Skeletal muscle cell (primary cell): ENCODE results near the gene VPS33B.
A peak's percentile ranks its signal among the peaks of the same experiment; 100 is the strongest.
"Not testable (repeated sequence)": the region's sequence is repeated elsewhere in the genome, so short reads cannot be mapped to it uniquely, and the experiment has no call there.

Experiments
- DNase-seq: peaks from one replicate; pipeline ENCODE4 v3.0.0-alpha.2; 2010; ENCODE audit warnings: low read depth
- H3K4me3 ChIP-seq: 2 replicates; pipeline ENCODE4 v1.5.1; 2011; ENCODE audit warnings: low read depth, mild to moderate bottlenecking, control low read depth, low read length, moderate library complexity

The VPS33B gene

DNA sequence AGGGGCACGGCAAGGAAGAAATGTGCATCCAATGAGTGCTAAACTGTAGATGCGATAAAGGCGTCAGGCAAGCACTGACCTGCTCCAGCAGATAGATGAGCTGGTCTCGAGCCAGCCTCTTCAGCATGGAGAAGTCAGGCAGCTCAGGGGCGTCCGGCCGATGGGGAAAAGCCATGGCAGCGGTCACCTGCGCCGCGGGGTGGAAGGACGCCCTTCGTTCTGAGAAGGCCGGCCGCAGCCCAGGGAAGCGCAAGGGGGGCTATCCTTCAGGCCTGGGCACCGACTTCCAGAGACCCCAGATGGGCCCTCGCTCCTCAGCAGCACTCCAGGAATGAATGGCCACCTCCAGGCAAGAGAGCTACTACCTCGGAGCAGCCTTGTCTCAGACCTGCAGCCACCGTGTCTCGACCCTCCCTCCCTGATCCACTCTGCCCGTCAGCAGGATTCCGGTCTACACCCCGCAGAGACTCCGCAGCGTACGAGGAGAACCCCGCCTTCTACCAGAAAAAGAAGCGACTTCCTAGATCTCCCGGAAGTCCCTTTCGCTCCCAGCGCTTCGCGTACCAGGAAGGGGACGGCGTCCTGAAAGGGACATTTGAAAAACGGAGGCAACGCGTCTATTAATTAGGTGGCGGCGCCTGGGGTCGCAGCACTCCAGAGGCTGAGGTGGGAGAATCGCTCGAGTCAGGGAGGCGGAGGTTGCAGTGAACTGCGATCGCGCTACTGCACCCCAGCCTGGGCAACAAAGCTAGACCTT, at the start of gene VPS33B:
TSS of gene VPS33B (minus strand) at position 520 of the 757 bp plus-strand sequence. CDS start at position 175, 345 bp downstream.
- H3K4me3 ChIP-seq, result peak within 1 kb of the TSS; percentile 98
- DNase-seq, result peak; percentile 44

DNA sequence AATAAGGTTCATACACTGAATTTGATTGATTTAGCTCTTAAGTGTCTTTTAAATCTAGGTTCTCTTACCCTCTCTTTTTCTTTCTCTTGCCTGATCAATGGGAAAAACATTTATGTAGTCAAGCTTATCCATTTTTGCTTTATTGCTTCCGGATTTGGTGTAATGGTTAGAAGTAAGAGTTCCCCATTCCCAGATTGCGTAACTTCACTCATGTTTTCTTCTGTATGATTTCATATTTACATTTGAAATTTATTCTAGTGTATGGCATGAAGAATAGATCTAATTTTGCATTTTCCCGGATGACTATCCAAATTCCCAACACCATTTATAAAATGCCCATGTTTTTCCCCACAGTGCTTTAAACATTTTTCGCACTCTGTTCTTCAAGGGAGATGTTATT, 49.8 kb upstream of the VPS33B start:
- H3K4me3 ChIP-seq, result no peak overlapping the region
- DNase-seq, result no peak

DNA sequence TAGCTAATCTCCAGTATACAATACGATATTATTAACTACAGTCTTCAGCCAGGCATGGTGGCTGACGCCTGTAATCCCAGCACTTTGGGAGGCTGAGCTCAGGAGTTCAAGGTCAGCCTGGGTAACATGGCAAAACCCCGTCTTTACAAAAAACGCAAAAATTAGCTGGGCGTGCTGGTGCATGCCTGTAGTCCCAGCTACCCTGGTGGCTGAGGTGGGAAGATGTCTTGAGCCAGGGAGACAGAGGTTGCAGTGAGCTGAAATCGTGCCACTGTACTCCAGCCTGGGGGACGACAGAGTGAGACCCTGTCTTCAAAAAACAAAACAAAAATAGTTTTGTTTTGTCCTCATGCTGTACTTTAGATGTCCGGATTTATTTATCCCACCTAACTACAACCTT, 48.5 kb upstream of the VPS33B start:
- DNase-seq, result no peak
- H3K4me3 ChIP-seq, result no peak overlapping the region

DNA sequence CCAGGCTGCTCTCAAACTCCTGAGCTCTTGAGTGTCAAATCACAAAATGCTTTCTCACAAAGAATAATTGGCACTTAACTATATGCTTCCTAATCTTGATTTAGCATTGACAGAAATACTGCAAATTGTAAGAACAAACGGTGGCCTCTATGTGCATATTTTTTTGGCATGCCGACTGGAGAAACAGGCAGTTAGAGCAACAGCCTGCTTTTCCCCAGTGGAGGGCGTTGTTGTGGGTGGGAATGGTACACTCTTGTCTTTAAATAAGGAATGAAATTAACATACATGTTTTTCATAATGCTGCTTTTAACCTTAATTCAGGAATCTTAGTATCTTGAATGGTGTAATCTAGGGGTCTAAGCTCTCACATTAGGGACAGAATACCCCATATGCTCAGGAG, 46.6 kb upstream of the VPS33B start:
- H3K4me3 ChIP-seq, result no peak overlapping the region
- no peak for DNase-seq

DNA sequence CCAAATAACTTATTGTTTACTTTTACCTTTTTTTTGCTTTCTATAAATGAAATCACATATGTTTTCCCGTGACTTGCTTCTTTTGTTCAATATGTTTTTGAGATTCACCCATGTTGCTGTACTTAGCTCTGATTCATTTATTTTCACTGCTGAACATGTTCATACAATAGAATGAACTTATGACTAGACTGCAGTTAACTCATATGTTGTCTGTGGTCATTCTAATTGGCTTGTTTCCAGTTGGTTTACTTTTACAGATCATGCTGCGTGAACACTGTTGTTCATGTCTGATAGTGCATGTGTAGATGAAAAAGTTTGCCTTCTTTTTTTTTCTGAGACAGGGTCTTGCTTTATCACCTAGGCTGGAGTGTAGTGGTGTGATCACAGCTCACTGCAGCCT, 46.0 kb upstream of the VPS33B start:
- no peak overlapping the region for H3K4me3 ChIP-seq
- DNase-seq, result no peak

DNA sequence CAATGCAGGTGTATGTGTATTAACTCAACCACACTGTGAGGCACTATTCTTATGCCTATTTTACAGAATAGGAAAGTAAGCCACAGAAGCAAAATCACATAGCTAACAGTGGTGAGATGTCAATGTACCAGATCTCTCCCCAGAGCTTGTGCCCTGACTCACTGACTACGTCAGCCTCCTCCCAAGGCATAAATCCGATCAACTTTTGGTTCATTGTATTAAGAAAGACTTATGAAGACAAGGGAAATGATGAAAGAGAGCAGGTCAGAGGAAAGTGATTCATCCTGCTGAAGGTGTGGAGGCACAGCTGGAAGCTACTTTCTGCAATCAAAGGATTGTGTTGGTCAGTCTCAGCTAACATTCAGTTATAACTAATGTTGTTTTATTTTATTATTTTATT, 44.6 kb upstream of the VPS33B start:
- DNase-seq, result peak; percentile 11

DNA sequence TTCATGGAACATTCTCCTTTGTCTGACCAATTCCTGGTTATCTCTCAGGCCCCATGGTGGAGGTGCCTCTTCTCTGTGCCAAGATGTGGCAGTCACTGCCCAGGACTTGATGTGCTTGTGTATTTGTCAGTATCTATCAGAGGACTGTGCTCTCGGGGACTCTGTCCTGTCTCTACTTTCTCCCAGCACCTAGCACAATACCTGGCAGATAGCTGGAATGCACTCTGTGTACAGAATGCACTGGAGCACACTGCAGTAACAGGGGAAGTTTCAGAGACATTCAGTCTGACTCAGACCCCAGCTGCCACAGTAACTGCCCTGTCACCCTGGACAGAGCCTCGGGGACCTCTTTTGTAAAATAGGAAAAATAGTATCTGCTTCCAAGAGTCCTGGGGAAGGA, 43.1 kb upstream of the VPS33B start:
- no peak for DNase-seq

More for the DNA sequence above, 44.6 kb upstream of the VPS33B start:
- H3K4me3 ChIP-seq, result no peak overlapping the region

DNA sequence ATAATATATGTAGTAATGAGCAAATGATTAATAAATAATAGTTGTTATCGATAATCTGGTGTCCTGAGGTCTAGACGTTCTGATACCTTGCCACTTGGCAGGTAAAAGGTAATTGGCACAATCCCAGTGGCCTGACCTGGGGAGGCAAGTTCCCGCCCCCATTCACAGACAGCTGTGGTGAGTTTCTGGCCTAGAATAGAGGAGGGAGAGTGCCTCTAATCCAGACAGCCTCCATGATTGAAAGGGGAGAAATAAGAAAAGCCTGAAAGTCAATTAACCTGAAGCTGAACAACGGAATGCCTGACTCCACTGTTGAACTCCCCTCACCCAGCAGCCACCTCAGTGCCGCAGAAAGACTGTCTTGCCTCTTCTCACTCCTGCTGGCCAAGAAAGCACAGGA, 39.6 kb upstream of the VPS33B start:
- no peak for DNase-seq

More for the DNA sequence above, 43.1 kb upstream of the VPS33B start:
- H3K4me3 ChIP-seq, result no peak overlapping the region

DNA sequence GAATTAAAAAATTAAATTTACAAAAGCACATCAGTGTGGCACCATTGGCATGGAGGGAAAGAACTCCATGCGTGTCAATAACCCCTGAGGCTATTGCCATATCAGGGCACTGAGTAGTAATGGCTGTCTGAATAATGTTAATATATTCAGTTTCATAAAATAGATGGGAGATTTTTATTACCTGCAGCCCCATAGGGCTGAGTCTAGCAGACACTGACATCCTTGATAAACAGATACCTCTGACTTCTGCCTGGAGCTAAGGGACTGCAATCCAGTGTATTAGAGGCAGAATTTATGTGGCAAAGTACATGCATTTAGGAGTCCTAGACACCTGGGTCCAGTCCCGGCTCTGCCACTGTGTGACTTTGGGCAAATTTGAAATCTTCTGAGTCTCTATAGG, 38.8 kb upstream of the VPS33B start:
- no peak for DNase-seq
- no peak overlapping the region for H3K4me3 ChIP-seq

More for the DNA sequence above, 39.6 kb upstream of the VPS33B start:
- no peak overlapping the region for H3K4me3 ChIP-seq

DNA sequence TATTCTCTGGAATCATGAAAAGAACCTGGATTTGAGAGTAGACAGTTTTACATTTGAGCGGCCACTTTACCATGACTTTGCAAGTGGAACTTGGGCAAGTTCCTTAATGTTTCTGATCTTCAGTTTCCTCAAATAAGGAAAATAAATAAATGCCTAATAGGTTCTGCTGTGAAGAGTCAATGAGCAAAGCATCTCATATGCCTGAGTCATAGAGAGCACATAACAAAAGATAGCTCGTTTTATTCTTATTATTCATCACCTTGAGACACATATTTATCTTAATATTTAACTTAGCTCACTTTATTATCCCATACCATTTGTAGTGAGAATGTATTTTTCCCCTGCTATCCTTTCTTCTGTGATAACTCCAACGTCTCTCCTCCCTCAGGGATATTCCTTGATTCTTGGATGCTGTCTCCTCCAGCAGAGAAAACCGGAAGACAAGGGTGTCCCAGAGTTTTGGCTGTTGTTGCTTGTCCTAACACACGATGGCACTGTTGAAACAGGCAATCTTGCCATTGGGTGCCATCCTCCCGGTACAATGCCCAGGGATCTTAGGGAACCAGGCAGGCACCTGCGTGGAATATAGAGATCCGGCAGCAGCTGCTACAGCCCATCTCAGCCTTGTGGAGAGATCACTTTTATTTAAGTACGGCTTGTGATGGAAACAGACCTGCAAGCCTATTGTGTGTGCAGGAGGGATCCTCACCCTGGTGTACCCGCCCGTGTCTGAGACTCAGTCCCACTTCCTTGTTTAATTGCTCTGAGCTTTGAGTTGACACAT, 33.3 kb upstream of the VPS33B start:
- DNase-seq, result peak; percentile 14
- no peak overlapping the region for H3K4me3 ChIP-seq

DNA sequence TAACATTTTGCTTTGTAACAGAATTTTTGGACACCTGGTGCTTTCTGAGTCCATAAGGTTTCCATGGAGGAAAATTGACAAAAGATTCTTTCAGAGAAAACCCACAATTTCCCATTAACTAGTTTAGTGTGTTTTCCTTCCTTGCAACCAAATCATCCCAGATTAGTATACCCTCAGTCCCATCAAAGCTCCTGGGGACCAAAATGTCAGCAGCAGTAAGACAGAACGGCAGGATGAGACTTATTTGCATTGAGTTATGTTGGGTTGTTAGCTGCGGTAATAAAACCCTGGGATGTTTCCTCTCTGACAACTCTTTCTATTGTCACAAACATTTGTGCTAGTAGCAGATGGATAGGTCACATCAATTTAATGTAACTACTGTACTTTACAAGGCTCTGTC, 32.4 kb upstream of the VPS33B start:
- no peak overlapping the region for H3K4me3 ChIP-seq
- no peak for DNase-seq

DNA sequence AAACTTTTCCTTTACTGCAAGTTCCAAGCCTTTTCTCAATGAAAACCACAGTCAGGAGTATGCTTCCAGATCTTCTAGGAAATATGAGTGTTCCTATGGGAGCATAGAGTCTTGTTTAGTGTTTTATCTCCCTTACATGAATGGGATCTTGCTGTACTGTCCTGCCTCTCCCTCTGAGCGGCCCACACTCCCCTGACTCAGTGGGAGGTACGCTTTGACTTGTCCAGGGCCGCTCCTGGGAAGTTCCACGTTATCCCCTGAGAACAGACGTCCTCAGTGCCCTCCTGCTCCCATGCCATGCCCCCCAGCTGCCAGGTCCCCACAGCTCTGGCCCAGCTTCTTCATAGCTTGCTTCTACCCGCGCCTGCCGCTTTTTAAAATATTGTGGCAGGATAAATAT, 28.9 kb upstream of the VPS33B start:
- H3K4me3 ChIP-seq, result no peak overlapping the region
- DNase-seq, result no peak

DNA sequence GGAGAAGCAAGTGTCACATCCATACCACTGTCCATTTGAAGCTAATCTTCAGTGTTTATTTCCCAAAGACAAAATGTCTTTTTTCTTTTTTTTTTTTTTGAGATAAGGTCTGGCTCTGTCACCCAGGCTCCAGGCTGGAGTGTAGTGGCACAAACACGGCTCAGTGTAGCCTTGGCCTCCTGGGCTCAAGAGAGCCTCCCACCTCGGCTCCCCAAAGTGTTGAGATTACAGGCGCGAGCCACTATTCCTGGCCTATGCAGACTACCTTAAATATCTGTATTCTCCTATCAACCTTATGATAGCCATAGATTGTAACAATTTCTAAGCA, 27.7 kb upstream of the VPS33B start:
- no peak overlapping the region for H3K4me3 ChIP-seq
- no peak for DNase-seq

DNA sequence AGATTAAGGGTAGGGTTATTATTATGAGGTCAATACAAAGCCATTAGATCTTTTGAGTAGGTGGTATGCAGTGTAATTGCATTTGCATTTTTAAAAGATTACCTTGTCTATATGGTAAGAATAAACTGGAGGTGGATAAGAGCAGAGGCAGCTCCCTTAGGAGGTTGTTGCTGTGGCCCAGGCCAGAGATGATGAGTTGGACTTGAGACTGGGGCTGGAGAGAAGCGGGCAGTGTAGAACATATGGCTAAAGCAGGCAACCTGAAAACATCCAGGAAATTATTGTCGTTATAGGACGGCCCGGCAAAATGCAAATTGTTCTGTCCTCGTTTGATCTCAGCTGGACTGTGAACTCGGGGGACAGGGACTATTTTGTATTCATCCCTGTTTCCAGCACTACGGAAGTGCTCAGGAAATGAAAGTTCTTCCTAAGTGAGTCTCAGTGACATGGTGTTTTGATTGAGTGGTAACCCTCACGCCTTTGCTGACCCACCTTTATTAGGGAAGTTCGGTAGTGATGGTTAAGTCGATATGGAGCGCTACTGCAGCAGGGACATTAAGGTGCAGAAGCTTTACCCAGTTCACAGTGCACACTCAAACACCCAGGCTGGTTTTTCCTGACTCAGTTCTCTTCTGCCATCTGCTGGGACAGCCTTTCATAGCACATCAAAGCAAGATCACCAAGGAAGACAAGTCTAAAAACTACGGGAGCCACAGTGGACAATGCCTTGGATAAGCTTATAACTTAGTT, 27.2 kb upstream of the VPS33B start:
- peak overlapping the region; percentile 10 for H3K4me3 ChIP-seq
- DNase-seq, result peak; percentile 24

DNA sequence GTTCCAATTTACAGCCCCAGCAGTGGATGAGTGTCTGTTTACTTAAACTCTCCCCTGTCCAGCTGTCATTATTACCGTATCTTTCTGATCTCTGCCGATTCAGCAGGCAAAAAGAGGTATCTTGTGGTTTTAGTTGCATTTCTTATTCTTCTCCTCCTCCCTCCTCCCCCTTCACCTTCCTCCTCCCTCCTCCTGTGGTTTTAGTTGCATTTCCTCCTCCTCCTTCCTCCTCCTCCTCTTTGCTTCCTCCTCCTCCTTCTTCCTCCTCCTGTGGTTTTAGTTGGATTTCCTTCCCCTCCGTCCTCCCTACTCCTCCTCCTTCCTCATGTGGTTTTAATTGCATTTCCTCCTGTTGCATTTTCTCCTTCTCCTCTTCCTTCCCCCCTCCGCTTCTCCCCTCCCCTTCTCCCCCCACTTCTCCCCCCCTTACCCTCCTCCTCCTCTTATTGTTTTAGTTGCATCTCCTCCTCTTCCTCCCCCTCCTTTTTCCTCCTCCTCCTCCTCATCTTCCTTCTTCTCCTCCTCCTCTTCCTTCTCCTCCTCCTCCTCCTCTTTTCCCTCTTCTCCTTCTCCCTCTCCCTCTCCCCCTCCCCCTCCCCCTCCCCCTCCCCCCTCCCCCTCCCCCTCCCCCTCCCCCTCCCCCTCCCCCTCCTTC, 25.3 kb upstream of the VPS33B start:
- no peak overlapping the region for H3K4me3 ChIP-seq
- no peak for DNase-seq

DNA sequence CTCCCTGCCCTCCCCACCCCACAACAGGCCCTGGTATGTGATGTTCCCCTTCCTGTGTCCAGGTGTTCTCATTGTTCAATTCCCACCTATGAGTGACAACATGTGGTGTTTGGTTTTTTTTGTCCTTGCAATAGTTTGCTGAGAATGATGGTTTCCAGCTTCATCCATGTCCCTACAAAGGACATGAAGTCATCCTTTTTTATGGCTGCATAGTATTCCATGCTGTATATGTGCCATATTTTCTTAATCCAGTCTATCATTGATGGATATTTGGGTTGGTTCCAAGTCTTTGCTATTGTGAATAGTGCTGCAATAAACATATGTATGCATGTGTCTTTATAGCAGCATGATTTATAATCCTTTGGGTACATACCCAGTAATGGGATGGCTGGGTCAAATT, 23.7 kb upstream of the VPS33B start:
- DNase-seq, result not testable (repeated sequence)

DNA sequence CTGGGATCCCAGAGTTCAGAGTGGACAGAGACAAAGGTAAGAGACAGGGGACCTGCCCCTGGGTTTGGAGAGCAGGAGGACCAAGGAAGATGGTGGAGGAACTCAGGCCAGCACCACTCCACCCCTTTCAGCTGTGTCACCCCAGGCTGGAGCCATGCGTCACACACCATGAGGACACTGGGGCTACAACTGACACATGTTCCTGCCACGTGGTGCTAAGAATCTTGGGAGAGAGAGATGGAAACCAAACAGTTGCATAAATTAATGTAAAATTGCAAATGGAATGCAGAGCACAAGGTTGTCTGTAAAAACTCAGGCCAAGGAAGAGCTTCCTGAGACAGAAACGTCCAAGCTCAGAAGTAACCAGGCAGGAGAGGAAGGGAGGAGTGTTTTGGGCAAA, 22.7 kb upstream of the VPS33B start:
- no peak for DNase-seq
- H3K4me3 ChIP-seq, result no peak overlapping the region

More for the DNA sequence above, 23.7 kb upstream of the VPS33B start:
- not testable (repeated sequence) for H3K4me3 ChIP-seq

DNA sequence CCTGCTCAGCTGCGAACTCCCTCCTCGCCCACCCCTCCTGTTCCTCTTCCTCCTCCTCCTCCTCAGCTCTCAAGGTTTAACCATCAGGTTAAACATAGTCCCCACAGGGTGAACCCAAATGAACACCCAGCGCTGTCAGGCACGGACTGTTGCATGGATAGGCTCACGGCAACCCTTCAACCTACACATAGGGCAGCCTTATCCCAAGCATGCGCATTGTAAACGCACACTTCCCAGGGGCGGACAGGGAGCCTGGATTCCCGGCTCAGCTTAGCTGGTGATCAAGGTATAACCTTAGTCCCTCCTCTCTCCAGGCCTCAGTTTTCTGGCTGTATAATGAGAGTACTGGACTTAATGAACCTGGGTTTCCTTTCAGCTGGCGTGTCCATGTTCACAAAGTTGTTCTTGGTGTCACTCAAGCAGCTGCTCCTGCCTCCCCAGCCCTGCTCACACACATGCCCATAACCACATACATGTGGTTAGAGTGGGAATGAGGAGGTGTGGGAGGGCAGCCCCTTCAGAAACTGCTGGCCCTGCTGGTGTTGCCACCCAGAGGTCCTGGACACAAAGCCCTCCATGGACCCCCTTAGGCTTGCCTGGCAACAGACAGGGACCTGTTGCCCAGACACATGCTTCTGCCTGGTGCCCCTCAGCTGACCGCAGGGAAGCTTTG, 20.9 kb upstream of the VPS33B start:
- no peak overlapping the region for H3K4me3 ChIP-seq
- DNase-seq, result no peak

DNA sequence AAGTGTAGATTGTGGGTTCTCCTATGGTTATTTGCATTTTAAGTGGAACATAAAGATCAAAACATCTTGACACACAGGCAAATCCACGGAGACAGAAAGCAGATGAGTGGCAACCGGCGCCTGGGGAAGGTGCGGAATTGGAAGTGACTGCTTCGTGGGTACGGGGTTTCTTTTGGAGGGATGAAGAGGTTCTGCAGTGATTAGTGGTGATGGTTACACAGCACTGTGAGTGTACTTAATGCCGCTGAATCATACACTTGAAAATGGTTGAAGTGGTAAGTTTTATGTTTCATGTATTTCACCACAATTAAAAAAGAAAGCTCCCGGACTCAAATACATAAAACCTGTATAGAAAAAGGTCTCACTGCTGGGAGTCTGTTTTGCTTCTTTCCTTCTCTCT, 18.5 kb upstream of the VPS33B start:
- no peak for DNase-seq
- no peak overlapping the region for H3K4me3 ChIP-seq
